LNCAP (cell line): ENCODE data around the gene TBC1D2B.

Experiments
- CTCF ChIP-seq: fragments of 450-650 bp; IDR thresholded peaks from 2 replicates; pipeline ENCODE4 v1.5.1; 2017; ENCODE audit warnings: mild to moderate bottlenecking

TBC1D2B gene

DNA sequence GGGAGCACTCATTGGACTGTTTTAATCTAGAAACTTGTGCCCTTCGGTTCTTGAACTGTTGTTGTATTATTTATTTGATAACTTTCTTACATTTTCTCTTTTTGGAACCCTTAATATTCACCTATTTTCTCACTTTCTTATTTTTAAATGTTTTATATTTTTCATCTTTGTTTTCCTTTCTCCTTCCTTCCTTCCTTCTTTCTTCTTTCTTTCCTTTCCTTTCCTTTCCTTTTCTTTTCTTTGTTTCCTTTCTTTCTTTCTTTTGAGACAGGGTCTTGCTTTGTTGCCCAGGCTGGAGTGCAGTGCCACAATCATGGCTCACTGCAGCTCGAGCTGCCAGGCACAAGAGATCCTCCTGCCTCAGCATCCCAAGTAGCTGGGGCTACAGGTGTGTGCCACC is 108.5 kb downstream of the TBC1D2B start:
- TF ChIP-seq CTCF: no peak

DNA sequence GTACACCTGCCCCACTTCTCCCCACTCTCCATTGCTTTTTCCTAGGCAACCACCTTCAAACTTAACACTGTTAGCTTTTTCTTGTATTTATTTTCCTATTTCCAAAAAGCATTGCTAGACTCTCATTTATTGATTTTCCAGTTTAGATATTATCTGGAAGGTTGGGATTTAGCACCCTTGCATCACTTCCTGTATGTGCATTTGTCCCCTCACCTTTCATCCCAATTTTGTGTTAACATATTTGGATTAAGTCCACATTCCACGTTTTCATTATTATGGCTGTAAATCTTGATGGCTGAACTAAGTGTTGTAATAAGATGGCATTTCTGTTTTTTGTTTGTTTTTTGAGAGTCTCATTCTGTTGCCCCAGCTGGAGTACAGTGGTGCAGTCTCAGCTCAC is 109.7 kb downstream of the TBC1D2B start:
- TF ChIP-seq CTCF: no peak

DNA sequence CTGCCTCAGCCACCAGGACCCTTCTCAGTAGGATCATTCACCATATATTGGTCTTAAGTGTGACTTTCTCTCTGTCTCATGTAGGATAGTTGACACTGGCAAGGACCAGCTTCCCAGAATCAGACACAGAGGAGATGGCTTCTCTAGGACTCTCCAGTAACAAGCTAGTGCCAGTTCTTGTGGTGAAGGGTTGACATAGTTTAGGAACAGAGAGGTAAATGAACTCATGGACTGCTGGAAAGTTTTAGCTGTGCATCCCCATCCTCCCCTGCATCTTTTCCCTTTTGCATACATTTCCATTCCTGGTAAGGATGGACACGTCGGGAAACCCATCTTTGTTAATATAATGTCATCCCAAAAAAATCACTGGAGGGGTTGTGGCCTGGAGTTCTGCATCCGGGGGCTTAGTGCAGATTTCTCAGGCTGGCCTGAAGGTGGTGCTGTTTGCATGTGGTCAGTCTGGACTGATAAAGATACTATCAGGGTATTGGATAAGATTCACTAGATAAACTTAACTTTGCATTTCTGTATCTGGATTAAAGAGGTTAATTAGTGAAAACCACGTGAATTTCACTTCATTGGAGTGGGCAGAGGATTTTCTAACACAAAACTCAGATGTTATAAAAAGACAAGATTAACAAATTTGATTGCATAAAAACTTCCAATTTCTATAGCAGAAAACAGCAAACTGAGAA is 110.8 kb downstream of the TBC1D2B start:
- peak; percentile 95 for TF ChIP-seq CTCF

DNA sequence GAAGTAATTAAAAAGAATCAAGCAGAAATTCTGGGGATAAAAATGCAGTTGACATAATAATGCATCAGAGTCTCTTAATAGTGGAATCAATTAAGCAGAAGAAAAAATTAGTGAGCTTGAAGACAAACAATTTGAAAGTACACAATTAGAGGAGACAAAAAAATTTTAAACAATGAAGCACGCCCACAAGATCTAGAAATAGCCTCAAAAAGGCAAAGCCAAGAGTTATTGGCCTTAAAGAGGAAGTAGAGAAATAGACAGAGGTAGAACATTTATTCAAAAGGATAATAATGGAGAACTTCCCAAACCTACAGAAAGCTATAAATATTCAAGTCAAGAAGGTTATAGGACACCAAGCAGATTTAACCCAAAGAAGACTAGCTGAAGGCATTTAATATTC is 113.3 kb downstream of the TBC1D2B start:
- TF ChIP-seq CTCF: no peak

DNA sequence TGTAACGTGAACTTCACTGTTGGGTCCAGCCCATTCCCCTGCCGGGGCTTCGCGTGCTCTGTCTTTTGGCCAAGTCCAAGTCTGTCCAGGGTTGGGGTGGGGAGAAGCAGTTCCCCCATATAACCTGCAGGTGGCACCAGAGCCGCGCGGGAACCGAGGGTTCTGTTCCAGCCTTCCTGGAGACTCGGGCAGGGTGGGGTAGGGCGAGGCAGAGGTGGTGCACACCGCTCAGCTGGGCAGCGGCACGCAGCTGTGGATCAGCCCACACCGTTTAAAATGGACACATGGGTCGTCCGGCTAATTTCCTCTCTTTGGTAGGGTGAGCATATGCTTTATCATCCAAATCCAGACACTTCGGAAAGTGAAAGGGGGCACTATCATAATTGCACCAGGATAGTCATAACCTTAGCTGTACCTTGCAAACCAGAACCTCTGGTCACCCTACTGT is 118.1 kb downstream of the TBC1D2B start:
- peak; percentile 95 for TF ChIP-seq CTCF

- TF ChIP-seq CTCF: no peak
These were observed 131.9 kb downstream of the TBC1D2B start for GRCh38 chr15:77945566-77945965.
